ENCODE data around the gene NR3C2.

NR3C2 gene

DNA sequence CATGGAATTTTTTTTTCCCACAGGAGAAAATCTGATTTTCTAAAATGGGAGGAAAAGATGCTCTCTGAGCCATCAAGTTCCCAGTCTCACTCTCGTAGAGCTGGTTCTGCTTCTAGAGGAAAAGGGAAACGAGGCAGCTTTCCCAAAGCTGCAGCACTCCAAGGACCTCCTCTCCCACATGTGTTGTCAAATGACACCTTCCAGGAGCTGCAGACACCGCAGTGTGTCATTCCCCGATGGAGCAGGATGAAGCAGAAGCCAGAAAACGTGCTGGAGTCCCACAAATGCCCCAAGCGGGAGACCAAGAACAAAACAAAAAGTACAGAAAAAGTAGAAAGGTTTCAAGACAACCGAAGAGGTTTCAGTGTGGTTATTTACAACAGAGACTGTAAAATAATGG is 362.3 kb downstream of the NR3C2 start:
- no peak for DNase-seq (ENCODE audit: low read depth in 2 of 2, low spot score in 1 of 2)

DNA sequence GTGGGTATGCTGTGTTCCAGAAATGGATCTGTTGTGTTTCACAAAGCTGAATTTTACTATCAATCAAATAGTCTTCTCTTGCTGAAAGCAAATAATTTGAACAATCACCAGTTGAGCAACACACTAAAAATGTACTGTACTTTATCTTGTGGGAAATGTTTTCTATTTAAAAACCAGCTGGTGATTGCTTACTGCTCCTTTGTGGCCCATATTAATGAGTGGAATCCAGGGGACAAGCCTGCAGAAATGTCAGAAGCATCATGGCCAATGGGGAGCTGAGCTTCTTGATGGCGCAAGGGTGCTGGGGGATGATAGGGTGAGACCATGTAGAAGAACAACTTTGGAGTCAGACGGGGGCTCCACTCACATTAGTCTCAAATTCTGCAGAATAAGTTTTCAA is 364.2 kb downstream of the NR3C2 start:
- DNase-seq (ENCODE audit: low read depth in 2 of 2, low spot score in 1 of 2): no peak

DNA sequence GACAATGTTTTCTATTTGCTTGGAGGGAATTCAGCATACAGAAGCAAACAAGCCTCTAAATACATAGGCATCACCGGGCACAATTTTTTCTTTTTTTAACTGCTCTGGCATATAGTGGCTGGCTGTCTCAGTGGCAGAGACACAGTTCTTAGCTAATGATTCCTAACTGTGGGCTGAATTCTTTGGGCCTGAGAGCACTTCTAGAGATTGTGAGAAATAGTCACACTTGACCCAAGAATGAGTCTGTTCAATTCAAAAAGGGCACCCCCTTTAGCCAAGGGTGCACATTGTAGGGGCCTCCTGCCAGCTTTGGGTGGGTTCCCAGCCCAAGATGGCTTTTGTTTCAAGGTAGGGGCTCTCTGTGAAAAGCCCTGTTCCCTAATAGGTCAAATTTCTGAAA is 364.6 kb downstream of the NR3C2 start:
- DNase-seq (ENCODE audit: low read depth in 2 of 2, low spot score in 1 of 2): no peak

DNA sequence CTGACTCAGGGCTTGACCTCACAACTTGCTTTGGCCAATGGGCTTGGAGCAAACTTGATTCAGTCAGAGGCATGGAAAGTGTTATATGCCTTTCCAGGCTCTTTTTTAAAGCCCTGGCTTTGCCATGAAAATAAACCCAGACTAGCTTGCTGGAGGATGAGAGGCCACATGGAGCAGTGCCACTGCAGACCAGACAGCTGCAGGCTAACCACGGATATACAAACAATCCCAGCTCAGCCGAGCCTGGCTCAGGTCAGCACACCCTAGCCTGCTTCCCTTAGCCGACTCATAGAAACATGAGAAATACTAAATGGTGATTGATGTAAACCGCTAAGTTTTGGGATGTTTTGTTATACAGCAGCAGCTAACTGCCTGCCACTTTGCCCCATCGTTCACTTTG is 365.2 kb downstream of the NR3C2 start:
- no peak for DNase-seq (ENCODE audit: low read depth in 2 of 2, low spot score in 1 of 2)

DNA sequence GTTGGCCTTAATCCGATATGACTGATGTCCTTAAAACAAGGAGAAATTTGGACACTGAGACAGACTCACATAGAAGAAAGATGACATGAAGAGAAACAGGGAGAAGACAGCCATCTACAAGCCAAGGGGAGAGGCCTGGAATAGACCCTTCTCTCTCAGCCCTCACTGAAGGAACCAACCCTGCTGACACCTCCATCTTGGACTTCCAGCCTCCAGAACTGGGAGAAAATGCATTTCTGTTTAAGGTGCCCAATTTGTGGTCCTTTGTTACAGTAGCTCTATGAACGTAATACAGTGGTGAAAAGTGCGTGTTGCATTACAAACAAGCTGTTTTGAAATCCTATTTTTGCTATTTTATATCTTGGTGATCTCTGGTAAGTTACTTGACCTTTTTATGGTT is 366.8 kb downstream of the NR3C2 start:
- DNase-seq (ENCODE audit: low read depth in 2 of 2, low spot score in 1 of 2): no peak

DNA sequence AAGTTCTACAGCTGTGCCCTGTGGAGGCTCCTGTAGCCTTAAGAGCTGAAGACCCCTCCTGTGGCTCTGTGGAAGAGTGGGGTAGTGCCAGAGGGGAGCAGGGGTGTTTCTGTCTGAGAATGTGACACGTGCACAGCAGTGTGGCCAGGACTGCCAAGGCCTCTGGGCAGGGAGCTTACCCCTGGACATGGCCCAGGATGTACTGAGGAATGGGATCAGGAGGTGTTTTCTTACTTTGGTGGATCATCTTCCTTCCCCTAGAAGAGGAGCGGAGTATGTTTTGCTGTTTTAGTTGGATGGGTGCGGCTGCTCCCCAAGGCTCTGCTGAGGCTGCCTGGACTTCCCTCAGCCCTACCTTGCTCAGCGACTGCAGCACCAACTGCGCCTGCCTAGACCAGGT is 367.8 kb downstream of the NR3C2 start:
- no peak for DNase-seq (ENCODE audit: low read depth in 2 of 2, low spot score in 1 of 2)

DNA sequence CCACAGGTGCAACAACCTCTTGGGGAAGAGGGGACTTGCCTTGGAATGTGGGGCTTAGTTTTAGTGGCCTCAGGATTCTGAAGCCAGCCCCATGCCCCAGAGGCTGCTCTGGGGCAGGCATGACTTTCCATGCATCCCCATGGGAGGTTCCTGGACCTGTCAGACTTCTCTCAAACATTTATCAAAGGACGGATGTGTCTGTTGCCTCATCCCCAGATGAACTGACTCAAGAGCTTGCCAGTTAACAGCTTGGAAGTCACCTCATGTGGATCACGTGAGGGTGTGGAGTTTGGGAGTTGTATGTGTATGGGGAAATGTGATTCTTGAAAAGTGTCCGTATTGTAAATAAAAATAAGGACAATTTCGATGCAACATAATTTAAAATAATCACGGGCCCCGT is 368.9 kb downstream of the NR3C2 start:
- DNase-seq (ENCODE audit: low read depth in 2 of 2, low spot score in 1 of 2): no peak

DNA sequence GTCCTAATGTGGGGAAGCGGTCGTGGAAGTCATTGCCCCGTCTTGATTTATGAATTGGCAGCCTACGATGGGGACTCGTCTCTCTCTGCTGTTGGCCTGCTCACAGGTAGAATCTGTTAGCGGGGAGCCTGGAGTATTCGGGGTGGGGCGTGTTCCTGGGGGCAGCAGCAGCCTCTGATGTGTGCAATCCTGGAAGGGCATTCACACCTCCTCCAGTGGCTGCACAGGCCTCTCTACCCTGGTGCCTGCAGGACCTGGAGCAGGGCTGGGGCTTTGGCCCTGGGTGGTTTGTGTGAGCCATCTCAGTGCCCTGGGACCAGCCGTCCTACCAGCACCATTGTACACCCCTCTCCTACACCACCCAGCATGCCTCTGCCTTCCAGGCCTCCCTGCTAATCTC is 369.4 kb downstream of the NR3C2 start:
- no peak for DNase-seq (ENCODE audit: low read depth in 2 of 2, low spot score in 1 of 2)

DNA sequence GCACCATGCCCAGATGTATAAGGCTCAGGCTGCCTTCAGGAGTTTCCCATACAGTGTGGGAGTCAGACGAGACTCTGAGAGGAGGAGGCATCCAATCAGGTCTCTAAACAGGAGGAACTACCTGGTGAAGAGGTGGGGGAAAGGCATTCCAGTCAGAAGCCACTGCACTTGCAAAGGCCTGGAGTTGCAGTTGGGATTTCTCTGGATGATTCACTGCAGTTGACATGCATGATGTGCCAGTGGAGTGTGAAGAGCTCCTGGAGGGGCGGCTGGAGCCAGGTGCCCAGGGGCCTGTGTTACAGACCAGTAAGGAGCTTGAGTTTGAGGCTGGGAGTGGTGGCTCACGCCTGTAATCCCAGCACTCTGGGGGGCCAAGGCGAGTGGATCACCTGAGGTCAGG is 371.2 kb downstream of the NR3C2 start:
- DNase-seq (ENCODE audit: low read depth in 2 of 2, low spot score in 1 of 2): no peak

DNA sequence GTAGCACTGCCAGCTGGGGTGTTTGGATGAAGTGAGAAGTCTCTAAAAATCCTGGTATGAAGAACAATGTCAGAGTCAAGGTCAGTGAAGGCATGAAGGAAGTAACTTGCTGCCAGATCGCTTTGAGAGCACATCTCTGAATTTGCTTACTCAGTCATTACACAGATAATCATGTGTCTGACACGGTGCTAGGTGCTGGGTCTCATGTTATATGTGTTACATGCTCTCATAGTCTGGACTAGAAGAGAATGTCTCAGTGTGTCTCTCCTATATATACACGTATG is 372.4 kb downstream of the NR3C2 start:
- no peak for DNase-seq (ENCODE audit: low read depth in 2 of 2, low spot score in 1 of 2)

DNA sequence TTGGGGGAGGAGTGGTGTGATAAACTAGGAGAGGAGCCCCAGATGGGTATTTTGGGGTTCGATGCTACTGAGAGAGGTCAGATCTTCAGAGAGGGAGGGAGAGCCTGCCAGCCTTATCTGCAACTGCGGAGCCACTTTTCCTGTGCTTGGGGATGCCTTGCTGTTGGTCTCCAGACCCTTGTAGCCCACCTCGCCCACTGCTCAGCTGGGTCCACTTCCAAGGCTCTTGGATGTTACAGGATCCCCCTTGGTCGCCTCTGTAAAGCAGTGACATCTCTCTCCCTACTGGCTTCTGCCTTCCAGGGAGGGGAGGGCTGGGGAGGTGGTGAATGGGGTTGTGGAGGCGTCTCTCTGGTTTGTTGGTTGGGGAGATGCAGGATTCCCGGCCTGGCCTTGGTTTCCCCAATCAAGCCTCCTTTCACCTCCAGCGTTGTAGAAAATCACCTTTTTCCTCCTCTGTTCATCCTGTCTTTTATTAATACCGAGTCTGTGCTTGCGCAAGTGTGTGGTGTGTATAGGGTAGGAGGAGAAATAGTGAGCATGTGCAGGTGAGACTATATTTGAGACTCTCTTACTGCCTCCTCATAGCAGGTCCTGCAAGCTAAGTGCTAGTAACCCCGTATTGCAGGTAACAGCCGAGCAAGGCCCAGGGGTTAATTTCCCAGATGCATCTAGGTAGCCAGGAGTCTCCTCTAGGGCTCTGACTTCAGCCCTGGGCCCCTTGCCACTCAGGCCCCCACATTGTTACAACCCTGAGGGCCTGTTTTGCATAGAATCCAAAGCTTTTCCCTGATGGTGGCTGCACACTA is 372.9 kb downstream of the NR3C2 start:
- DNase-seq (ENCODE audit: low read depth in 2 of 2, low spot score in 1 of 2): no peak

DNA sequence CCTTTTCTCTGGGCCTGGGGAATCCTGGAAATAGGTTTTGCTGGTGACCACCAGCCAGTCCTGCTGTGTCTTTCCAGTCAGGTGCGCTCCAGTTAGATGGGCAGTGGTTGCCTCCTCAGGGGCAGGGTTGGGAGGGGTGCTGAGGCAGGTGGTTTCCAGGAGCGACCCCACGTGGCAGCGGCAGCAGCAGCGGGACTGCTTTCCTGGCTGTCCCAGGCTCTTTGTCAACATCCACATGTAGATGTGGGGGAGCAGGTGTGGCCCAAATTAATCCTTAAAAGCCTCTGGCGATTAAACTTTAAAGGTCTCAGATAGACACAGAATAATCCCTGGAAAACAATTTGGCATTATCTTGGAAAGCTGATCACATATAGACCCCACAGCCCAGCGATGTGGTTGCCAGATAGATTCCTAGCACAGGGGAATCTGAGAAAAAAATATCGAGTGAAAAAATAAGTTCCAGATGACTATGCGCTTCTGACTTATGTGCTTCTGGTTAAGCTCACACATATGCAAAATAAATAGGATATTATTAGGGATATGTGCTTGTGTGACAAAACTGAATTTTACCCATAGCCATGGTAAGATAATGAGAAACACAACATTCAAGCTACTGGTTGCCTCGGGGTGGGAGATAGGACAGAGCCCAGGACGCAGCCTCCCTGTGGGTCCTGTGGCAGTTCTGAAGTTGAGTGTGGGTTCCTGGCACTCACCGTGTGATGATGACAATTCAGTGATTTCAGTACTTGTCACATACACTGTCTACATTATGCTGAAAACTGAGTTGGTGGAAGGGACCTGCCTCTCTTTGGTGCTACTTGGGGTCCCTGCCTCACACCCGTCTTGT is 373.9 kb downstream of the NR3C2 start:
- DNase-seq (ENCODE audit: low read depth in 2 of 2, low spot score in 1 of 2): no peak

DNA sequence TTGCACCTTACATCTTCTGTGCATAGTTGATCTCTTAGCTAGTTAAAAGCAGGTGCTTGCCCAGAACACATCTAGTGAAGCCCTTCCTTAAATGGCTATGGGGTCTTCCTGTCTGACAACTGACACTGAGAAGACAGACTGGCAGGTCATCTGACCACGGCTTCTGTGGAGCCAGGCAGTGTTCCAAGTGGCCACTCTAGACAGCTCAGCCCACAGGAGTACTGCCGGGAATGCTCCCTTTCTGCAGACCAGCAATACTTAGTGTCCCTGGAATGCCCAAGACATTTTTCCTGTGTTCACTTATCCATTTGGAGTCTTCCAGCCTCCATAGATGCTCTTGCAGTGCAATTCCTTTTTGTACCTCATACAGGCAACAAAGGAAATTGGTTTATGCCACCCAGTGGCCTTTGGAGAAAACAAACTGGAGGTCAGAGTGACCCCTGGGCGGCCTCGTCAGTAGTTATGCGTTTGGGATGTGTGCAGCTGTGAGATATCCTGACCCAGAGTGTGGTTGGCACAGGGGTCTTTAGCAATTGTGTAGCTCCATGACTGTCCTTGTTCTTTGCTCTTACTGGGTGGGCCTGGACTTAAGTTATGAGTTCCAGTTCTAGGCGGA is 374.8 kb downstream of the NR3C2 start:
- DNase-seq (ENCODE audit: low read depth in 2 of 2, low spot score in 1 of 2): no peak

DNA sequence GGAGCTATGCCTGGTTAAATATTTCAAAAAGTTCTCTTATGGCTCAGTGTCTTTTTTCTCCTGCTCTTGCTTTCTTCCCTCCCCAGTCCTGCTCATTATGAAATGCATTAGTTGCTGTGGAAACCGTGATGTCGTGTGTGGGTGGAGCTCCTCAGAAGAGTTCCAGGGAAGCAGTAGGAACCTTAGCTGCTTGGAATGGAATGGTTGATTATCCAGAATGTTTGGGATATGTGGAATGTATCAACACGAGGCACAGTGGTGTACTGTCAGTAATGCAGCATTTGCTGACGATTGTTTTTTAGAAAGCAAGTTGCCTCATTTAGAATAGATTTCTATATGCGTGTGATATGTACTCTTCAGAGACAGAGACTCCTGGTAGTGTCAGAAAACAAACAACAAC is 377.1 kb downstream of the NR3C2 start:
- no peak for DNase-seq (ENCODE audit: low read depth in 2 of 2, low spot score in 1 of 2)

DNA sequence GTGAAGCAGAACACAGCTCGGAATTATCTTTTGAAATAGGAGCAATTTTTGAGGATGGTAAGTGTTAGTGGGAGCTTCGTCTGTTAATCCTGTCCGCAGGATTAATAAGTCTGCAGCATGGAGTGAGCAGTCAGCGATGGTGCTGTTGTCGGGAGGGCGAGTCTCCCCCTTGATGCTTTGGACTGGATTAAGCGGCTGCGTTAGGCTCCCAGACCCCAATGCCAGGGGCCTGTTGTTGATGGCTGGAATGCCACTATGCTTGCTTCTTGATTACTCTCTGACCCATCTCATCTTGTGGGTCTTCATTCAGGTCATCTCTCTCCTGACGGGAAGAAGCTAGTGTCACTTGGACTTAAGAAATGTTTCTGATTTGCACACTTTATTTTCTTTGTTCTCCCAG is 377.8 kb downstream of the NR3C2 start:
- no peak for DNase-seq (ENCODE audit: low read depth in 2 of 2, low spot score in 1 of 2)

DNA sequence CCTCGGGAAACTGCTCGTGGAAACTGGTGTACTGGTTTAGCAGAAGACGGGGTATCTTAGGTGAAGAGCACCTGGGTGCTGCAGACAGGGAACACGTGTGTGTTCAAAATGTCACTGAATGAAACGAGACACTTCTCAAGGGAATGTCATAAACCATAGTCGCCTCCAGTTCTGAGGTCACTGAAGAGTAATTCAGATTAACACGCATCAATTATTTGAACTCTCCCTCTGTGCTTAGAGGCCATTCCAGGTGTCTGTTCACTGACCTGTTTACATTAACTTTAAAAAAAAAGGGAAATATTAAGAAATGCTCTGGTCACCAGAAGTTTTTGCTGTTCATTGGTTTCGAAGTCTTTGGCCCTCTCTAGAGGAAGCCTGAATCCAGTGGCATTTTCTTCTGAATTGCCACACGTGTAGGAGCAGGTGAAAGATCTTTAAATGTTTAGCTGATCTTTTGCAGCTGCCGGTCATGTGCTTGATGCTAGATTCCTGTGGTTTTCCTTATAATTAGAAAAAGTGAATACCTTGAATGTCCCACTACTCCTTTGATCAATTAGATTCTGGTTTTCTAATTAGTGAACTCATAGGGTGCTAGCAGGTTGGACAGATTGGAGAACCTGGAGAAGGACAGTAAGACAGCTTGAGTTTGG is 379.8 kb downstream of the NR3C2 start:
- DNase-seq (ENCODE audit: low read depth in 2 of 2, low spot score in 1 of 2): no peak

DNA sequence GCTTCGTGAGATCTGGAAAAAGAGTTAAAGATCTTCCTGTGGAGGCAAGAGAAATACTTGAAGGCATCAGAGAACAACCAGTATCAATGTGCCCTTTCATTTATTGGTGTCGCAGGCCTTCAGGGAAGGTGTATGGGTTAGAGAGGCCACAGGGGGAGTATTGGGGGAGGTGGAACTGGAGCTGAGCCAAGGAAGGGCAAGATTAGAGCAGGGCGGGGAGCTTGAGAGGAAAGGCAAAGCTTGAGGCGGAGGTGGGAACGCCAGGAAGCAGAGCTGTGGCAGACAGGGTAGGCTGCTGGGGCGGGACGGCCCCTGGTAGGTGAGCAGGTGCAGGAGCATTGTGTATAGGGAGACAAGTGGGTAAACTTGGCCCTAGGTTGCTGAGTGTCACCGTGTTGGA is 380.4 kb downstream of the NR3C2 start:
- DNase-seq (ENCODE audit: low read depth in 2 of 2, low spot score in 1 of 2): no peak

DNA sequence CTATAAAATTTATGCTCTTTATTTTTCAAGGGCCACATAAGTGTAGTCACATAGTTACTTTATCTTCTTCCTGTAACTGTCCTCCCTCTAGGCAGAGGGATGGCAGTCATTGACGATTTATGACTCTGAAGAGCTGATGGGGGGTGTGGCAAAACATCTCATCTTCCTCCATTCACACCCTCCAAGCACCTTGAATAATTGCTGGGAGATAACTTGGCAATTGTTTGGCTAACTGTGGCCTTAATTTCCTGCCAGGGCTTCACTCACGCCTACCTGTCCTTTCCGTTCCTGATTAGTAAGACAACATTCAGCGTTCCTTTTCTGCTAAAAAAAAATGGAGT is 381.1 kb downstream of the NR3C2 start:
- DNase-seq (ENCODE audit: low read depth in 2 of 2, low spot score in 1 of 2): no peak

DNA sequence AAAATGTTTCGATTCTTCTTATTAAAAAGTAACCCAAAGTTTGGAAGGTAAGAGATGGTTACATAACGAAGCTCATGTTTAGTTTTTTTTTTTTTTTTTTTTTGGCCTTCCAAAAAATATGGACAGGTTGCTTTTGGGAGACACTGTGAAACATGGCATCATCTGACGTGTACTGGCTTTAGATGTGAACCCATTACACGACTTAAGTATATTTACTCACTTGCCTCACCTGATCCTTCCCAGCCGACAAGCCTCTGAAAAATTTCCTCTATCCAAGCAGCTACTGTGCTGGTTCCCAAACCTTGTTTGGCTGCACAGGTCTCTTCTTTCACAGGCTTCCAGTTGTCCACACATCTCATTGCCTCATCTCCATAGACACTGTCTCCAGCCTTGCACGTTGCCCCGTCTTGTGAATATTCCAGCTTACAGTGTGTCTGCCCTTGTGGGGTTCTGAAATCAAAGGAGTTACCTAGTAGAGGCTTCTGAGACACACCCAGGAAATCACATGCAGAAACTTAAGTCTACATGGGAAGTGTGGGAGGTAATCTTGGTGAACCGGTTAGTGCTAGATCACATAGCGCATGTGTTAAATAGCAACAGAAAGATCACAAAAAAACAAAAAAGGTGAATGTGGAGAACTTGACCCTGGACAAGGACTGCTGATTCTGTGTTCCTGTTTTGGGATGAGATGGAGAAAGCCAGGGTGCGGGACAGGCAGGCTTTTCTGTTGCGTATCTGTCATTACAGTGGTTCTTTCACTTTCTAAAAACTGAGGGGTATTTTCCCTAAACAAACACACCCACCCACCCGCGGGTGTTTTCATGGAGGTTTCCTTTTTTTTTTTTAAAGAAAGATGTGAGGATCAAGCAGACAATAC is 381.7 kb downstream of the NR3C2 start:
- DNase-seq (ENCODE audit: low read depth in 2 of 2, low spot score in 1 of 2): no peak

DNA sequence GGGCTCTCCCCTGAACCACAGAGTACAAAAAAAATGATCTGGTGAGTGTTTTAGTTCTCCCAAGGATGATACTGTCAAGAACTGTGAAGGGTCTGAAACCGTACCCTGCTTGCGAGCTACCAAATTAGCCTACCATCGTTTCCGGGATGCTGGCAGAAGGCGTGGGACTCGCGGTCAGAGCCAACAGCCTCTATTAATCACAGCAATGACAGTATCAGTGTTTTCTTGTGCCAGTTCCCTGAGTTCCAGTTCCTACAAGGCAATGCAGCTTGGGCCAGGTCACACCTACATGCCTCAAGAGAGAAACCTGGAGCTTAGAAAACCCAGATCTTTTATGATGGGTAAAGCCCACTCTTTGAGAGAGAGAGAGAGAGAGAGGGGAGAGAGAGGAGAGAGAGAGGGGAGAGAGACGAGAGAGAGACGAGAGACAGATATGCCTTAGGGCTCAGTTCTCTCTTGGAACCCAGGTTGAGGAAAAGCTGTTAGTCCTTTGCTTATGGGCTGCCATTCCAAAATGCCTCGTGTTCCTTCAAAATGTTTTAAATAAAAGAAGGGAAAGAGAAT is 382.5 kb downstream of the NR3C2 start:
- no peak for DNase-seq (ENCODE audit: low read depth in 2 of 2, low spot score in 1 of 2)
